ENCODE measurements around the gene ZNF850.
"Not testable (repeated sequence)": the region's sequence is repeated elsewhere in the genome, so short reads cannot be mapped to it uniquely, and the experiment has no call there.

ZNF850 gene

GRCh38 chr19:36772311-36773222 is at the start of gene ZNF850:
ZNF850 (minus strand) TSS chr19:36772807; CDS start chr19:36762606, 10,201 bp downstream.
- peak; percentile 96 for DNase-seq

- DNase-seq = no peak
Measured at GRCh38 chr19:36821758-36822157, 49.2 kb upstream of the ZNF850 start.

- no peak for DNase-seq
Measured at GRCh38 chr19:36819130-36819630, 46.6 kb upstream of the ZNF850 start.

GRCh38 chr19:36807029-36807428 is 34.4 kb upstream of the ZNF850 start:
- no peak for DNase-seq

- no peak for DNase-seq
Measured at GRCh38 chr19:36805364-36805763, 32.8 kb upstream of the ZNF850 start.

- no peak for DNase-seq
Measured at GRCh38 chr19:36797786-36798108, 25.1 kb upstream of the ZNF850 start.

- no peak for DNase-seq
Measured at GRCh38 chr19:36796714-36796992, 24.0 kb upstream of the ZNF850 start.

- peak; percentile 32 for DNase-seq
Measured at GRCh38 chr19:36791420-36792141, 19.0 kb upstream of the ZNF850 start.

GRCh38 chr19:36775768-36776167 is 3.2 kb upstream of the ZNF850 start:
- no peak for DNase-seq

- DNase-seq = no peak
Measured at GRCh38 chr19:36773223-36773579, 594 bp upstream of the ZNF850 start.

- peak; percentile 68 for DNase-seq
Measured at GRCh38 chr19:36771261-36772231, 1.1 kb downstream of the ZNF850 start.

- DNase-seq = no peak
Measured at GRCh38 chr19:36750066-36750691, 22.4 kb downstream of the ZNF850 start.

- DNase-seq = not testable (repeated sequence)
Measured at GRCh38 chr19:36749613-36750012, 23.0 kb downstream of the ZNF850 start.

- no peak for DNase-seq
Measured at GRCh38 chr19:36748431-36749275, 24.0 kb downstream of the ZNF850 start.

GRCh38 chr19:36747750-36748149 is 24.9 kb downstream of the ZNF850 start:
- DNase-seq = no peak

GRCh38 chr19:36745870-36746269 is 26.7 kb downstream of the ZNF850 start:
- DNase-seq = no peak

GRCh38 chr19:36736166-36736565 is 36.4 kb downstream of the ZNF850 start:
- not testable (repeated sequence) for DNase-seq

GRCh38 chr19:36719687-36720556 is 52.7 kb downstream of the ZNF850 start:
- no peak for DNase-seq

- DNase-seq = no peak
Measured at GRCh38 chr19:36709423-36709822, 63.2 kb downstream of the ZNF850 start.

- no peak for DNase-seq
Measured at GRCh38 chr19:36707134-36707533, 65.5 kb downstream of the ZNF850 start.

GRCh38 chr19:36688058-36688457 is 84.5 kb downstream of the ZNF850 start:
- peak; percentile 14 for DNase-seq

Measured in activated CD4-positive, alpha-beta T cell treated with anti-CD3 and anti-CD28 coated beads for 48 hours (primary cell).